Measurements from ENCODE around the gene RALBP1. TPM values are rescaled to one million over a fixed set of nuclear protein-coding genes. Genes with fewer than 3 reads are reported as not detected.

RALBP1 gene
- total and polyA plus RNA-seq, 9 of the 15 experiments (the other 6 are each of a cell fraction or from before 2014, with no cell fraction given) = 10.9 to 70.0 (median 61.3) TPM

- TF ChIP-seq ZNF431 (CRISPR knock-in tag; IDR thresholded peaks at IDR 0.05) (no peak), JUN (IDR thresholded peaks at IDR 0.05; ENCODE audit: borderline replicate concordance, low read depth, low read length) (no peak), JUN (CRISPR knock-in tag; IDR thresholded peaks at IDR 0.05; ENCODE audit: borderline replicate concordance) (no peak), MTF1 (CRISPR knock-in tag; IDR thresholded peaks at IDR 0.05; ENCODE audit: borderline replicate concordance) (no peak), CBFA2T2 (conservative IDR thresholded peaks at IDR 0.05) (no peak), ETS2 (tag; IDR thresholded peaks at IDR 0.05; ENCODE audit: borderline replicate concordance, poor library complexity, severe bottlenecking) (no peak), ZNF707 (CRISPR knock-in tag; conservative IDR thresholded peaks at IDR 0.05) (no peak), NCOA1 (IDR thresholded peaks at IDR 0.05; ENCODE audit: low read depth) (no peak), ILK (tag; IDR thresholded peaks at IDR 0.05; ENCODE audit: borderline replicate concordance, low read depth) (no peak), ZBTB26 (CRISPR knock-in tag; IDR thresholded peaks at IDR 0.05) (no peak), THAP12 (CRISPR knock-in tag; IDR thresholded peaks at IDR 0.05) (no peak), CEBPB (tag; IDR thresholded peaks at IDR 0.05) (0 out of 2 replicates have a peak, but pooled peaks have one; percentile 4), E4F1 (CRISPR knock-in tag; IDR thresholded peaks at IDR 0.05; ENCODE audit: borderline replicate concordance) (no peak), FOXO4 (CRISPR knock-in tag; IDR thresholded peaks at IDR 0.05) (no peak), NCOA2 (IDR thresholded peaks at IDR 0.05; ENCODE audit: partially characterized antibody in 2 of 2) (no peak), CC2D1A (IDR thresholded peaks at IDR 0.05) (peak; percentile 40; the same call in 1 of the 2 replicates), ZBTB2 (IDR thresholded peaks at IDR 0.05) (no peak), SMARCE1 (IDR thresholded peaks at IDR 0.05) (peak; percentile 52; the same call in 1 of the 2 replicates)
Measured at GRCh38 chr18:9474108-9474982, 968 bp upstream of the RALBP1 start (continued).

Measured in K562 (cell line).